Endothelial cell of umbilical vein (primary cell): Measurements from ENCODE around the gene GLP2R. TPM values are rescaled to one million over a fixed set of nuclear protein-coding genes. Genes with fewer than 3 reads are reported as not detected.

Experiments
- BruUV-seq: library from RNA; stranded (reverse); fragments of 400-500 nt; replicated peaks from 2 replicates; lab custom pipeline; 2021; lab: Mats Ljungman, UMichigan
- CTCF ChIA-PET: fragments of 300-600, 350-600 bp; sonication (Branson Sonifier 250); formaldehyde crosslinking; loops from one replicate; lab custom pipeline; 2021; ENCODE audit warnings: antibody characterized with exemption, inconsistent platforms; lab: Charles Lee
- POLR2A ChIA-PET: fragments of 300-600, 350-600 bp; sonication (Branson Sonifier 250); formaldehyde crosslinking; loops from one replicate; lab custom pipeline; 2021; ENCODE audit warnings: antibody characterized with exemption, inconsistent platforms; lab: Charles Lee
- DNase-seq: peaks from one replicate; pipeline ENCODE4 v3.0.0-alpha.2; 2011; ENCODE audit warnings: low read depth, low spot score
- FAIRE-seq: peaks from 2 replicates; lab custom pipeline; 2011; peaks lifted over from hg19 to GRCh38; lab: Jason Lieb, UNC
- H2AFZ ChIP-seq: 2 replicates; pipeline ENCODE4 v1.6.0; 2012; ENCODE audit warnings: low read depth, low read length, control low read depth, inconsistent platforms
- H3K27ac ChIP-seq: 2 replicates; pipeline ENCODE4 v1.5.1; 2011; ENCODE audit warnings: low read depth, mild to moderate bottlenecking, control low read depth, low read length, moderate library complexity; ENCODE audit not compliant: insufficient read depth
- H3K27me3 ChIP-seq, 2 experiments: 2 replicates each; pipeline versions ENCODE4 v1.6.0 to v1.6.1; 2011; ENCODE audit warnings: low read length in 2 of 2, mixed read lengths in 1 of 2; ENCODE audit not compliant: control insufficient read depth in 2 of 2, insufficient read depth in 2 of 2
- H3K36me3 ChIP-seq, 2 experiments: 2 replicates in 1 of 2; 3 replicates in 1 of 2; pipeline ENCODE4 v1.5.1; 2011; ENCODE audit warnings: low read length in 2 of 2, mild to moderate bottlenecking in 1 of 2, moderate library complexity in 1 of 2; ENCODE audit not compliant: control insufficient read depth in 2 of 2, insufficient read depth in 2 of 2; ENCODE audit errors: extremely low read depth in 1 of 2
- H3K4me1 ChIP-seq: 3 replicates; pipeline ENCODE4 v1.5.1; 2011; ENCODE audit warnings: mild to moderate bottlenecking, low read length; ENCODE audit not compliant: control insufficient read depth, insufficient read depth; ENCODE audit errors: extremely low read depth
- H3K4me2 ChIP-seq: 2 replicates; pipeline ENCODE4 v1.6.1; 2011; ENCODE audit warnings: low read length, control low read depth, mixed read lengths; ENCODE audit not compliant: insufficient read depth
- H3K4me3 ChIP-seq, 3 experiments: fragments of 200-600 bp in 1 of 3; sonication (generic), shearing (Covaris generic) in 1 of 3; replicated peaks in 1 of 3; 2 replicates each; pipeline ENCODE4 v1.5.1; 2011 to 2016; ENCODE audit warnings: control low read depth in 3 of 3, low read length in 3 of 3, mild to moderate bottlenecking in 2 of 3, inconsistent platforms in 1 of 3, low read depth in 1 of 3, moderate library complexity in 1 of 3; ENCODE audit not compliant: insufficient read depth in 1 of 3
- H3K79me2 ChIP-seq: 2 replicates; pipeline ENCODE4 v1.6.0; 2012; ENCODE audit warnings: low read length, inconsistent platforms; ENCODE audit not compliant: control insufficient read depth, insufficient read depth
- H3K9ac ChIP-seq: replicated peaks from 2 replicates; pipeline ENCODE3; 2011; ENCODE audit warnings: low read length, control low read depth; ENCODE audit not compliant: insufficient read depth; ENCODE audit errors: extremely low read depth
- H3K9me1 ChIP-seq: replicated peaks from 3 replicates; pipeline ENCODE4 v1.6.0; 2011; ENCODE audit warnings: mild to moderate bottlenecking, low read length; ENCODE audit not compliant: control insufficient read depth, insufficient read depth; ENCODE audit errors: extremely low read depth
- H3K9me3 ChIP-seq: replicated peaks from 2 replicates; pipeline ENCODE4 v1.5.1; 2012; ENCODE audit warnings: low read length, inconsistent platforms; ENCODE audit not compliant: control insufficient read depth, insufficient read depth
- H4K20me1 ChIP-seq: replicated peaks from 2 replicates; pipeline ENCODE3; 2011; ENCODE audit warnings: mild to moderate bottlenecking, low read length; ENCODE audit not compliant: control insufficient read depth, insufficient read depth; ENCODE audit errors: extremely low read depth
- FOS ChIP-seq: IDR thresholded peaks from 2 replicates; pipeline ENCODE4 v1.6.1; 2011; ENCODE audit warnings: mild to moderate bottlenecking, low read length, moderate library complexity, borderline replicate concordance; ENCODE audit not compliant: insufficient read depth
- dilution Hi-C: fragments of 300-500 bp; cut with MboI; formaldehyde crosslinking; loops from one replicate; pipeline ENCODE4 v1.15.0; 2019; ENCODE audit warnings: low sequenced_read_pairs; ENCODE audit not compliant: extremely low pct_ligation_motif_present
- intact Hi-C: fragments of 100-400 bp; cut with micrococcal nuclease; formaldehyde crosslinking; loops from one replicate; pipeline ENCODE4 v1.10.0; 2022
- polyA plus RNA-seq, 4 experiments: library from polyadenylated mRNA; depleted of rRNA in 3 of 4; stranded (reverse) in 3 of 4; unstranded in 1 of 4; fragments of >200 nt; gene quantifications; 2 replicates each; pipeline versions ENCODE4 v1.2.1 to v1.2.3, GENCODE V29; 2011 to 2012; ENCODE audit warnings: missing spikeins in 1 of 4
- total RNA-seq: library from RNA; stranded (reverse); gene quantifications from 2 replicates; pipeline ENCODE4 v1.2.3, GENCODE V29; 2021
- TF ChIP-seq, protein P1 (sequence below), 2 donors: IDR thresholded peaks; 1 replicate in 1 of 2; 2 replicates in 1 of 2; pipeline ENCODE4 v1.5.1; 2011; ENCODE audit warnings: low read length in 2 of 2, mild to moderate bottlenecking in 2 of 2, moderate library complexity in 2 of 2, control low read depth in 1 of 2, inconsistent platforms in 1 of 2, low read depth in 1 of 2; ENCODE audit not compliant: insufficient read depth in 1 of 2; ENCODE audit errors: extremely low read depth in 1 of 2

GLP2R gene
- total and polyA plus RNA-seq, 2 donors (not counting 3 experiments of a cell fraction or from before 2014, with no cell fraction given): not detected

DNA sequence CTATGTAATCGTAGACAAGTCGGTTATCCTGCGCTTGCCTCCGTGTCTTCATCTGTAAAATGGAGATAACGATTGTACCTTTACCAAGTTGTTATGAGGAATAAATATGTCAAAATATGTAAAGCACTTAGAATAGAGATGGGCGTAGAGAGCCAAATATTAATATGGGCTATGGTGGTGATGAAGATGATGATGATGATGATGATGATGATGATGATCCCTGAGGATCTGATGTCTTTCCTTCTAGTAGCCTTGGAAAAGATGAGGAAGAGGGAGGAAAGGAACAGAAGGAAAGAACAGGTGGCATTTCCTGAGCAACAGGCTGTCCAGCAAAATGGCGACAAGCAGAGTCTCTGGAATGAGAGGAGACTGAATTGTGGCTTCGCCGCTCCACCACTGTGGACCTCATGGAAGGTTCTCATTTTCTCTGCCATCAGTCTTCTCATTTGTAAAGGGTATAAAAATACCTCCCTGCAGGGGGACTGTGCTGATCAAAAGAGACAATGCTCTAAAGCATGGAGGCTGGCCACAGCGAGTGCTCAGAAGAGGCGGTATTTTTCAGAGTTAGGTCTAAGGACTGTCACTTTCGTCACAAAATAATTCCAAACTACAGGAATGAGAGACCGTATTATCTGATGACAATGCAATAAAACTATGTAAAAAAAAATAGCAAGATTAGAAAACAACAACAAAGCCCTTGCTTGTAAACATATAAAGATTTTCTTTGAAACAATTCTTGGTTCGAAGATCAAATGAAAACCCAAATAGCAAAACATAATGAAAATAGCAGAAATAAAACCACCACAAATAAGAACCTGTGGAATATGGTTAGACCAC, 96.5 kb downstream of the GLP2R start:
- CTCF ChIA-PET: interaction anchor here (1.3 kb wide), 1 partner anchor 693 kb away, joined by 6 read pairs; no protein-coding TSS in a partner anchor
- H3K27me3 ChIP-seq: no peaks in the 10 kb centered on the region

More for the DNA sequence above, 96.5 kb downstream of the GLP2R start:
- Histone ChIP-seq H3K79me2 (no peaks in the 10 kb centered on the region), H3K4me2 (no peak overlapping the region), H2AFZ (no peak overlapping the region), H3K9me1 (no peaks in the 10 kb centered on the region), H3K9ac (no peak overlapping the region), H3K36me3 (no peaks in the 10 kb centered on the region), H3K9me3 (no peaks in the 10 kb centered on the region), H3K27ac (no peak overlapping the region), H4K20me1 (no peaks in the 10 kb centered on the region), H3K4me1 (no peaks in the 10 kb centered on the region), H3K4me3 (no peak overlapping the region)
- POLR2A ChIA-PET: no interaction called here
- BruUV-seq: no TSS peak
- intact Hi-C loops (loop anchor here (10.0 kb wide), 1 partner anchor 403 kb away; no protein-coding TSS in a partner anchor), dilution Hi-C loops (no loop called here)
- no peak for FAIRE-seq
- no peak for TF ChIP-seq FOS
- TF ChIP-seq, protein P1, sequence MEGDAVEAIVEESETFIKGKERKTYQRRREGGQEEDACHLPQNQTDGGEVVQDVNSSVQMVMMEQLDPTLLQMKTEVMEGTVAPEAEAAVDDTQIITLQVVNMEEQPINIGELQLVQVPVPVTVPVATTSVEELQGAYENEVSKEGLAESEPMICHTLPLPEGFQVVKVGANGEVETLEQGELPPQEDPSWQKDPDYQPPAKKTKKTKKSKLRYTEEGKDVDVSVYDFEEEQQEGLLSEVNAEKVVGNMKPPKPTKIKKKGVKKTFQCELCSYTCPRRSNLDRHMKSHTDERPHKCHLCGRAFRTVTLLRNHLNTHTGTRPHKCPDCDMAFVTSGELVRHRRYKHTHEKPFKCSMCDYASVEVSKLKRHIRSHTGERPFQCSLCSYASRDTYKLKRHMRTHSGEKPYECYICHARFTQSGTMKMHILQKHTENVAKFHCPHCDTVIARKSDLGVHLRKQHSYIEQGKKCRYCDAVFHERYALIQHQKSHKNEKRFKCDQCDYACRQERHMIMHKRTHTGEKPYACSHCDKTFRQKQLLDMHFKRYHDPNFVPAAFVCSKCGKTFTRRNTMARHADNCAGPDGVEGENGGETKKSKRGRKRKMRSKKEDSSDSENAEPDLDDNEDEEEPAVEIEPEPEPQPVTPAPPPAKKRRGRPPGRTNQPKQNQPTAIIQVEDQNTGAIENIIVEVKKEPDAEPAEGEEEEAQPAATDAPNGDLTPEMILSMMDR (IDR thresholded peaks at IDR 0.05; ENCODE audit: extremely low read depth in 1 of 2, insufficient read depth in 1 of 2, low read depth in 1 of 2, low read length in 2 of 2): no peak
- no peak for DNase-seq
